NCI-H1694 (cell line): Measurements from ENCODE around the gene CSRNP3.
"Not testable (repeated sequence)": the region's sequence is repeated elsewhere in the genome, so short reads cannot be mapped to it uniquely, and the experiment has no call there.

Experiments
- DNase-seq: peaks from one replicate; lab custom pipeline; 2025; lab: John Stamatoyannopoulos, UW

The CSRNP3 gene

DNA sequence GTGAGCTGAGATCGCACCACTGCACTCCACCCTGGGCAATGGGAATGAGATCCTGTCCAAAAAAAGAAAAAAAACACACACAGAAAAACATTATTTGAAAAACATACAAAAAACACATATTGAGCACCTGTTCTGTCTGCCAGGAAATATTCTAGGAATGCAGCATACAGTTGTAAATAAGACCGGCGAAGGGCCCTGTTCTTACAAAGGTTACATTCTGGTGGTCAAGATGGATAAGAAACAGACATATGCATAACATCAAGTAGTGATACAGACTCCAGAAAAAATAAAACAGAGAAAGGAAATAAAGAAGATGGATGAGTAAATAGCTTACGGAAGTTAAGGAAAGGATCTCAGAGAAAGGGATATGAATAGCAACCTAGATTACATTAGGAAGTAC is 164.8 kb downstream of the CSRNP3 start:
- no peak for DNase-seq

DNA sequence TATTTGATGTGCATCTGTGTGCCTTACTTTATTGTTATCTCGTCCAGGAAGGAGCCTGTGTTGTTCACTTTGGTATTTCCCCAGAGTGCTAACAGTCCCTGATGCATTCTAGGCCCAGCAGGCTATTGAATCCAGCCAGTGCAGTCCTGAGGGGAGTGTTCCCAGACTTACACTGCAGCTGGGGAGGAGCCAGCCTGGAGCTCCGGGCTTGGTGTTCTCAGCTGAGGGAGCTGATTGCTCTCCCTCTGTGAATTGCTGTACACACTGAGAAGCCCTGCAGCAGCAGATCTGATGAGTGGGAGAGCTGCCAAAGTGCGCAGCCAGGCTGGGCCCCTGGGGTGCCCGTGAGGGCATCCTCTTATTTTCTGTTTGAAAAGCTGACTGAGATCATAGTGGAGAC is 165.4 kb downstream of the CSRNP3 start:
- peak; percentile 91 for DNase-seq

DNA sequence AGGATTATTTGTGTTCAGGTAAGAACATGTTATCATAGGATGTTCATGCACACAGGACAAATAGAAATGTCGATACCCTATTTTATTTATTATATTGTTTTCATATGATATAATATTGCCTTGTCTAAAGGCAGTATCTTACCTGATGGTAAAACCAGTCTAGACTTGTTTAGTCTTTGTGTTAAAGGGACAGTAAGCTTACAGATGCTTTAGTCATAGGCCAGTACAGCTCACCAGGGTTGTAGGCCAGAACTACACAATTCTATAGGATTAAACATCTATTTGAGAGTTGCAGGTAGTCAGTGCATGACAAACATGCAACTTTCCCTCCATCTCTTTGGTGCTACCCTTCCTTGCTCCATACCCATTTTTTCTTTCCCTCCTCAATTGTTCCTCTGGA is 166.0 kb downstream of the CSRNP3 start:
- DNase-seq: no peak

DNA sequence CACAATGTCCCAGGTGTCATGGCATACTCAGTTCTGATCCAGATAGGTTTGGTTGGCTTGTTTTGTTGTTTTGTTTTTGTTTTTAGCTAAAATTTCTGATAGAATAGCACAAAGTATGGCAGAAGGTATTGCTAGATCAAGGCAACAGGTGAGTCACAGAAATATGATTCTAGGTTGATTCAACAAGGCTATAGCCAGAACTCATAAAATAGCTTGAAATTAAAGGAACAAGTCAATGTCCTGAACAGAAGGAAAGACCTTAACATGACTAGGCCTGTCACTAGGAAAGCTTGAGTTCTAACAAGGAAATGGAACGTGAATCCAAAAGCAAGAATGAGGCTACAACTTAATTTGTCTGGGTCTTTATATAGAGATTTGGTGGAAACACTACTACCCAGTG is 167.5 kb downstream of the CSRNP3 start:
- DNase-seq: no peak

DNA sequence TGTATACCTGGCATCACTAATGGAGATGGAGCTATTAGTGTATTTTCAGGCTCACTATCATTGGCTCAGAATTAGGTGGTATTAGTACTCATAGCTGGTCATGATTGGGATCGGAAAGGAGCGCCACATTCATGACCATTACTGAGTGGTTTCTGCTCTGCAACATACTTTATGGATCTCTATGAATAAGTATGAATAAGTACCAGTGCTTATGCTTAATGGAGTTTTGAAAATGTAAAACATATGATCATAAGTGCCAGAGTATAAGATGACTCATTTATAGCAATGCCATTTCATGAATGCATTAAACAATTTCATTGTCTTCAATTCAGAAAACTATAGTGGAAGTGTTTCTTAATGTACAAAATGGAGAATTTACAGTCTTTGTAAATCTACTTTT is 167.9 kb downstream of the CSRNP3 start:
- DNase-seq: no peak

DNA sequence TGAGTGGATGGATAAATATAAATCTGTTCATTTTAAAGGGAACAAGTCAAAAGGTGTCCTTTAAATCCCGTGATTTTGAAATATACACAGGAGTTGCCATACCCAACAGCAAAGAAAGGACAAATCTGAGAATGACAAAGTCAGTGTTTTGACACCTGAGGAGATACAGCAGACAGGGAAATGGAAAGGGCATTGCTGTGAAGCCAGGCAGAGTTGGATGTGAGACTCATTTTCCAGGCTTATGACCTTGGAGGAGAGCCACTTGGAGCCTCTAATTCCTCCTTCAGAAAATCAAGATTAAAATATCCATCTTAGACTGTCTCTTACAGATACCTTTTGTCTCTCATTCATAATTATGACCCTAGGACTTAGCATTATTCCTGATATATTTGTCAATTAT is 170.0 kb downstream of the CSRNP3 start:
- DNase-seq: no peak

DNA sequence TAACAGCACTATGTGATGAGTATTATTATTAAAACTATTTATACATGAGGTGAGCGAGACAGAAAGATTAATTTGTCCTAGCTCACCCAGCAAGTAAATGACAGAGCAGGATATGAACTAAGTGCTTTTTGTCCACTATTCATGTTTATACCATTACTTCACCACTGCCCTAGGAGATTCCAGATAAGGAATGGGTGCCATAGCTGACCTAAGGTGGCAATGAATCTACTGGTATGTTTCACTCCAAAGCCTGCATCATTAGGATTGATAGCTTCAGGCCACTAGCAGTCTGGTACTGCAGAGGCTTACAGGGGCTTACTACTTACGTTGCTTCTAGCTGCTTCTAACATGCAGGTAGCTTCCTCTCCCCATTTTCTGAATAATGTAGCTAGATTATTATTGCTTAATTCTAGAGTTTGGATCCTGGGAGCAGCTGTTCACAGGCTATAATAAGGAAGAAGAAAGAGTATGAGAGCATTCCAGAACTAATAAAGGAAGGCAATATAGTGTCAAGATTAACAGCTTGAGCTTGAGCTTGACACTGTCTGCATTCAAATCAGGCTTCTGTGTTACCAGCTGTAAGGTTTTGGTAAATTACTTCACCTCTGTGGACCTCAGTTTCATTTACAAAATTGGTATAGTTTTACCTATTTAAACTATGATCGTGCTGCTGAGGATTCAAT is 170.9 kb downstream of the CSRNP3 start:
- no peak for DNase-seq

DNA sequence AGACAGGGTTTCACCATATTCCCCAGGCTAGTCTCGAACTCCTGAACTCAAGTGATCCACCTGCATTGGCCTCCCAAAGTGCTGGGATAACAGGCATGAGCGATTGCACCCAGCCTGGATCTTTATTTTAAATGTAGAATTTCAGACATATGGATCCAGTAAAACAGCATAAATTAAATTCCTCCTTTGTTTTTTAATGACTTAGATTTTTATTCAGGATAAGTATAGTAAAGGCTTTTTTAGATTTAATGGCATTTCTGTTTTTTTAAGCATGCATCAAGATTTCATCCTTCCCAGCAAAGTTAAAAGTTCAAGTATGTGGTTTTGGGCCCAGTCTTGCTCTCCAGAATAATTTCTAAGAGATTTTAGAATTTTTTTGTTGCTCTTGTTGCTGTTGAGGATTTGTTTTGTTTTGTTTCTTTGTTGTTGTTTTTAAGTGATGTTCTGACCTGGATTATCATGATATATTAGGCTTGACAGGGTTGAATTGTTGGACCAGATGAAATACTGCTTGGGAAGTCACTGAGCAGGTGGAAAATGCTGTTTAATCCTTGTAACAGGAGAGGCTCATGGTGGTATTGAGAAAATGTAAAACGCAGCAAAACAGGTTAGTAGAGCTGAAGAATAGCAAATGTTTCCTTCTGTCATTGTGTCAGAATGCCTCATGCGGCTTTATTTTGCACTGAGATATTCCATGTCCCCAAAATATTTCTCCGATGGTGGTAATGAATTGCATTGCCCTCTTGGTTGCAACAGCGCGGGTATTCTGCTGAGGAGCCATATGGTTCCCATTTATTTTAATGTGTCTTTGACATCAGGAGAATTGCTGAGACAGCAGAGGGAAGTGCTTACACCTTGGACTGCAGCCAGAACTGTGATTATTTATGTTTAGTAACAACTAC is 176.7 kb downstream of the CSRNP3 start:
- peak; percentile 96 for DNase-seq

DNA sequence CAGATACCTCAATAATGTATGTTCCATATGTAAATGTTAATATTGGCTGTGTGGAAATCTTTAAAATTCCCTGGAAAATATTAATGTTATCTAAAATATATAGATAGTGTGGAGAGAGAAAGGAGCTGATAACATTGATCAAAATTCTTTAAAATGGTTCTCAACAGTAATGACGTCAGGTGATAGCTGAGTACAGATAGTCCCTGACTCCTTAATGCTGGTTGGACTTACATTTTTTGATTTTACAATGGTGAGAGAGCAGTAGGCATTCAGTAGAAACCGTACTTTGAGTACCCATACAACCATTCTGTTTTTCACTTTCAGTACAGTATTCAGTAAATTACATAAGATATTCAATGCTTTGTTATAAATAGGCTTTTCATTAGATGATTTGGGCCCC is 177.9 kb downstream of the CSRNP3 start:
- DNase-seq: peak; percentile 33

DNA sequence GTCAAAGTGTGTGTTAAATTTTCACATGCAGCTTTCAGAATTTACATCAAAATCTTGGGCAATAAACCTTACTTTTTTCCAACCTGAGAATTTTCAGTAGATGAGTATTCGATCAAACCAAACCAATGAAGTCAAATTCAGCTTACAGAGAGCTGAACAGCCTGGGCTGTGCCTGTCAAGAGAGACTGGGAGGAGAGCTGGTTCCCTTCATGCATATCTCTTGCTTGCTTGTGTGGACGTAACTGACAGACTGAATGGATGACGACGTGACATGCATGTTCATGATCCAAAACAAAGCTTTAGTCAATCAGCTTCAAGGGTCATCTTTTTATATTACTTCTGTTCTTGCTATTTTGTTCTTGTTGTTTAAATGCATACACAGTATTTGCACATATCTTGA is 179.3 kb downstream of the CSRNP3 start:
- DNase-seq: peak; percentile 69

DNA sequence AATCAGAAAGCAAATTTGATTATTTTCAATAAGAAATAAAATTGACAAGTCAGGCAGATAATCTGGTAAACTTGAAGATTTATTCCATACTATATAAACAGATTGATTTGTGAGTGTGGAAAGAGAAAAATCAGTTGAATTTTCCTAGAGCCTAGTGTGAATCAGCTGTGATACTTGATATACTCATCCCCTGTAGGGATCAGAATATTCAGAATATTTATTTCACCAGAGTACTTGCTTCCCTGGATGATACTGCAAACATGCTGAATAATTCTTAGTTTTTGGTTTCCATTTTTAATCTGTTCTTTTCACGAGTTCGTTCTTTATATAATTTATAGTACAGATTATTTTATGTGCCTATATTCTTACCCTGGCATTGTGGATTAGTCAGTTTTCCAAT is 181.7 kb downstream of the CSRNP3 start:
- no peak for DNase-seq

DNA sequence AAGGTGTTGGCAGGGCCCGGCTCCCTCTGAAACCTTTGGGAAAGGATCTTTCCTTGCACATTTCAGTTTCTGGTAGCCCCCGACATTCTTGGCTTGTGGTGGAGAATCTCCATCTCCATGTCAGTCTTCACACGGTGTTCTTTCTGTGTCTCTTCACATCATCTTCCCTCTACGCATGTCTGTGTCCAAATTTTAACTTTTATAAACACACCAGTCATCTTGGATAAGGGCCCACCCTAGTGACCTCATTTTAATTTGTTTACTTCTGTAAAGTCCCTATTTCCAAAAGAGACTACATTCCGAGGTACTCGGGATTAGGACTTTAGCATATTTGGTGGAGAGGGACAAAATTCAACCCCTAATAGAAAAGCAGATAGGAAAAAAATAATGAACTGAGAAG is 186.2 kb downstream of the CSRNP3 start:
- DNase-seq: no peak

DNA sequence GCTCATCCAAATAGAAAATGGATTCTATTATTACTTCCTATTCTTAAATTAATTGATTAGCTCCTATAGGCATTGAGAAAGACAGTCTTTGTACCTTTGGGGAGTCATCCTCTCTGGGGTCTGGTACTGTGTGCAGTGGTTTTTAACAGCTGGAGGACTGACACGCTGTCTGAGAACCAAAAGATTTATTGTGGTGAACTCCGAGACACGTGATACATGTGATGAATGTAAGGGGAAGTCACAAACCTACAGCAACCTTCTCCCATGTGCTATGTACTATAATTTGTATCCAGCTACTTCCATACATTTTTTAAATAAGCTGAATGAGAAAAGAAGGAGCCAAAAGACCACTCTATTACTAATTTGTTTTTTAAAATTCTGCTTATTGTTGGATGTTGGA is 190.9 kb downstream of the CSRNP3 start:
- DNase-seq: no peak

DNA sequence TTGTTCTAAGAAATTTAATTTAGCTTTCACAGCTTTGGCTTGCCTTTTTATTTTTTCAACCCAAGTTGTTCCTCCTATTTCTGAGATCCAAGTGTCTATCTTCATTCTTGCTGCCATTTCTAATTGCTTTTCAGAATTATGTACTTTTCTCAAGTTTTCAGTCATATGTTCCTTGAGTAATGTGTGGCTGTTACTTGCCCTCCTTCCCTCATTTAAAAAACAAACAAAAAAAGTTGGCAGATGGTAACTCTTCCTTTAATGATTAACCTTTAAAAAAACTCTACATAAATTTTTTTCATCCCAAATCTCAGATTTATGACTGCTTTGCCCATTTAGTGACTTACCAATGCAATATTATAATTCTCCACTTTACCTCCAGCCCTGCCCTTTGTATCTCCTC is 193.2 kb downstream of the CSRNP3 start:
- no peak for DNase-seq

DNA sequence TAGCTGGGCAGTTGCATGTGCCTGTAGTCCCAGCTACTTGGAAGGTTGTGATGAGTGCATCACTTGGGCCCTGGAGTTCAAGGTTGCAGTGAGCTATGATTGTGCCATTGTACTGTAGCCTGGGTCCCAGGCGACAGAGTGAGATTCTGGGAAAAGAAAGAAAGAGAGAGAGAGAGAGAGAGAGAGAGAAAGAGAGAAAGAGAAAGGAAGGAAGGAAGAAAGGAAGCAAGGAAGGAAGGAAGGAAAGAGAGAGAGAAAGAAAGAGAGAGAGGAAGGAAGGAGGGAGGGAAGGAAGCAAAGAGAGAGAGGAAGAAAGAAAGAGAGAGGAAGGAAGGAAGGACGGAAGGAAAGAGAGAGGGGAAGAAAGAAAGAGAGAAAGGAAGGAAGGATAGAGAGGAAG is 196.1 kb downstream of the CSRNP3 start:
- no peak for DNase-seq

DNA sequence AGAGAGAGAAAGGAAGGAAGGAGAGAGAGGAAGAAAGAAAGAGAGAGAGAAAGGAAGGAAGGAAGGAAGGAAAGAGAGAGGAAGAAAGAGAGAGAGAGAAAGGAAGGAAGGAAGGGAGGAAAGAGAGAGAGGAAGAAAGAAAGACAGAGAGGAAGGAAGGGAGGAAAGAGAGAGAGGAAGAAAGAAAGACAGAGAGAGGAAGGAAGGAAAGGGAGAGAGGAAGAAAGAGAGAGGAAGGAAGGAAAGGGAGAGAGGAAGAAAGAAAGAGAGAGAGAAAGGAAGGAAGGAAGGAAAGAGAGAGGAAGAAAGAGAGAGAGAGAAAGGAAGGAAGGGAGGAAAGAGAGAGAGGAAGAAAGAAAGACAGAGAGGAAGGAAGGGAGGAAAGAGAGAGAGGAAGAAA is 196.6 kb downstream of the CSRNP3 start:
- DNase-seq: not testable (repeated sequence)

DNA sequence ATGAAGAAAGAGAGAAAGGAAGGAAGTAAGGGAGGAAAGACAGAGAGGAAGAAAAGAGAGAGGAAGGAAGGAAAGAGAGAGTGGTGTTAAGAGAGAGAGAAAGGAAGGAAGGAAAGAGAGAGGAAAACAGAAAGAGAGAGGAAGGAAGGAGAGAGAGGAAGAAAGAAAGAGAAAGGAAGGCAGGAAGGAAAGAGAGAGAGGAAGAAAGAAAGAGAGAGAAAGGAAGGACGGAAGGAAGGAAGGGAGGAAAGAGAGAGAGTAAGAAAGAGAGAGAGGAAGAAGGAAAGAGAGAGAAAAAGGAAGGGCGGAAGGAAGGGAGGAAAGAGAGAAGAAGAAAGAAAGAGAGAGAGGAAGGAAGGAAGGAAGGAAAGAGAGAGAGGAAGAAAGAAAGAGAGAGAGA is 197.1 kb downstream of the CSRNP3 start:
- DNase-seq: no peak

DNA sequence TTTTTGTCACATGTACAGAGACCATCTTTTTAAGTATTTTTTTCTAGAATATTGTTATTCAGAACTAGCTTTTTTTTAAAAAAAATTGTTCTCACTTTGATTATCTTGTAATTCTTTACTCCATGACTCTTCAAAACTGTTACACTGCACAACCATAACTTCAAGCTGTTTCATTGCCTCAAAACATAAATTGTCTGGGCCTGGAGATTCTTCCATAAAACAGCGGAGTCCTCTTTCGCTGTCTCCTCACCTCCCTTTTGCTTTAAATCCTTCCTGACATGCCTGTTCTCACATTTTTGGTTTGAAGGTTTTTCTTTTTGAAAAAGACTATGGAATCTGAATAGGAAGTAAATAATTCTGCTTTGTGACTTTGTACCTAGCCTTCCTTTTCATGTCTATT is 197.9 kb downstream of the CSRNP3 start:
- no peak for DNase-seq

DNA sequence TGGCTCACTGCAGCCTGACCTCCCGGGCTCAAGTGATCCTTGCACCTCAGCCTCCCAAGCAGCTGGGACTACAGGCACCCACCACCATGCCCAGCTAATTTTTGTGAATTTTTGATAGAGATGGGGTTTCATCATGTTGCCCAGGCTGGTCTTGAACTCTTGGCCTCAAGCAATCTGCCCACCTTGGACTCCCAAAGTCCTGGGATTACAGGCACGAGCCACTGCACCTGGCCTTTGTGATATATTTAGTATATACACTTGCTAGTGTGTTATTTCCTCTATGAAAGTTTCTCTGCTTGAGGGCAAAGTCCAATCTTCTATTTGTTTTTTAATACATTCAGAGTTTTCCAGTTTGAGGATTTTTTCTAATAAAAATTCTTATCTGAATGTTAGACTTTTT is 205.3 kb downstream of the CSRNP3 start:
- DNase-seq: no peak

DNA sequence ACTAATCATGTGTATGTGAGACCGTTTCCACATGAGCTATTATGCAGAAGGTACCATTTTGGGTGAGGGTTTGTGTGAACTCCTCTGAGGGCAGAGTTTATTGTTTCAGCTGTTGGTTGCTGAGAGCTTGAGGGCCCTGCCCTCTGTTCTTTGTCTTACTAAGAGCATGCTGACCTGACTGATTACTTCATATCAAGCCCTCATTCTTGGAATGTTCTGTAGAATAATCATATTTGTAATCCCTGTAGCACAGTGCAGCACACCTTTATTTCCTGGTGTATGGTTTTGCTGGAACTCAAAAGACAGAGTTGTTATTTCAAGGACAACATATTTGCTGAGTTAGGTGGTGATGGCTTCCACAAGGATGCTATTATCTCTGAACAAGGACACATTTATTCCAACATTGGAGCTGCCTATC is 206.1 kb downstream of the CSRNP3 start:
- DNase-seq: no peak

DNA sequence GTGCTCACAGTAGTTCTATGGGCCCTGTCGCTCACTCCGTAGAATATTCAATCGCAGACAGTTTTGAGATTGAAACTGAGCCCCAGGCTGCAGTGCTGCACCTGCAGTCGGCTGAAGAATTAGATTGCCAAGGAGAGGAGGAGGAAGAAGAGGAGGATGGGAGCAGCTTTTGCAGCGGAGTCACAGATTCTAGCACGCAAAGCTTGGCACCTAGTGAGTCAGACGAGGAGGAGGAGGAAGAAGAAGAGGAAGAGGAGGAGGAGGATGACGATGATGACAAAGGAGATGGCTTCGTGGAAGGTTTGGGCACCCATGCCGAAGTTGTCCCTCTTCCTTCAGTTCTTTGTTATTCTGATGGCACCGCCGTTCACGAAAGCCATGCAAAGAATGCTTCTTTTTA is 209.4 kb downstream of the CSRNP3 start:
- no peak for DNase-seq

DNA sequence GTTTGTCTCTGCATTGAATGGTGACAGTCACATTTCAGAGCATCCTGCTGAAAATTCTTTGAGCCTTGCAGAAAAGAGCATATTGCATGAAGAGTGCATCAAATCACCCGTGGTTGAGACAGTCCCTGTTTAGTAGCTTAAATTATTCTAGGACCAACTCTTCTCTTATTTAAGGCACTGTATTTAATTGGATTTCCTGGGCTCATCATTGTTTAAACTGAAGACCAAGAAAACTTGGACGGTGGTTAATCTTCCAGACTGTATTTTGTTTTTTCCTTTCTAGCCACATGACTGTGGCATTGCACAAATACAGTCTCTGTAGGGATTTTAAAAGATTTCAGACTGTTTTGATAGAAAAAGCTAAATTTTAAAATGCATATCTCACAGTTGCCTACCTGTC is 210.1 kb downstream of the CSRNP3 start:
- no peak for DNase-seq

DNA sequence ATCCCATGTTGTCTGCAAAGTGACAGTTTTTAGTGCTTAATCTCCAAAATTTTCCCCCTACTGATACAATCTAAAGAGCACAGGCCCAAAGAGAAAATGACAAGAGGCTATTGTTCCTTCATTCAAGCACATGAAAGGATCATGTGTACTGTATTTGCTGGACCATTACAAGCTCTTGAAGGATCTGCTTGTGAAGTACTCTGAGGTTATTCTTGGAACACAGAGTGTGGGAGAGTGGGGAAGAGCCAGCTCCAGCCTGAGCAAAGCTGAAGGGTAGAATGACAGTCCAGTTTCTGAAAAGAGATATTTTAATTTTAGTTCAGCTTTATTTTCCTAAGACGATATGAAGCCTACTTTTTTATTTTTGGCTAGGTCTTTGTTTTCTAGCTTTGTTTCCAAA is 212.3 kb downstream of the CSRNP3 start:
- no peak for DNase-seq

DNA sequence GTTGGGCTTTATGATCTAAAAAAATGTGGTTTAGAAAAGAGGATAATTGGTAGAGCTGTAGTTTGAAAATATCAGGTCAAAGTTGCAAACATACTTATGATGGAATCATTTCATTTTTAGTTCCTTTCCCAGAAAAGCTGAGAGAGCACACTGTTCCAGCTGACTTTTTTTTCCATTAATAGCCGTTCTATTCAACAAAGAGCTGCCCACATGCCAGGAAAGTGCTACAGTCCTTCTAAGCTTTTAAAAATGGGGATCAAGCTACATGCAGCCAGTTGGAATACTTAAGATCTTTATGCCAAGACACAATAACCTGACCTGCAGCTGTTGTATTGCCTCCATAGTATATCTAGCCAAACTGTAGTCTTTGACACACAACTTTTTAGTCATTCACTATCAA is 213.0 kb downstream of the CSRNP3 start:
- DNase-seq: no peak
